Activated T-cell treated with anti-CD3 and anti-CD28 coated beads, Interleukin-2, amount 50 U/mL, for 4 hours (primary cell): Measurements from ENCODE around the gene TCF12. TPM values are rescaled to one million over a fixed set of nuclear protein-coding genes. Genes with fewer than 3 reads are reported as not detected.
"Not testable (repeated sequence)": the region's sequence is repeated elsewhere in the genome, so short reads cannot be mapped to it uniquely, and the experiment has no call there.

ENCODE experiments used
- ATAC-seq, 2 donors: fragments of 200-7000 bp; cut with Tn5 transposase; one replicate each; pipeline ENCODE4 v1.10.0; 2021
- DNase-seq: peaks from one replicate; pipeline ENCODE4 v3.0.0-alpha.2; 2020
- H3K27me3 Mint-ChIP-seq: one replicate; pipeline ENCODE4 v1.8.0; 2021; ENCODE audit warnings: low read depth, mixed read lengths
- H3K36me3 Mint-ChIP-seq: one replicate; pipeline ENCODE4 v1.8.0; 2022; ENCODE audit warnings: mixed read lengths; ENCODE audit not compliant: insufficient read depth
- H3K4me1 Mint-ChIP-seq: one replicate; pipeline ENCODE4 v1.8.0; 2021; ENCODE audit warnings: low read depth, mixed read lengths
- H3K4me3 Mint-ChIP-seq: one replicate; pipeline ENCODE4 v1.8.0; 2021; ENCODE audit warnings: mild to moderate bottlenecking, moderate library complexity, mixed read lengths
- H3K9me3 Mint-ChIP-seq: one replicate; pipeline ENCODE4 v1.8.0; 2021; ENCODE audit warnings: mixed read lengths
- total RNA-seq, 3 donors: library from RNA; stranded (reverse); gene quantifications; one replicate each; pipeline ENCODE4 v1.2.1, GENCODE V29; 2021

Gene TCF12
- total RNA-seq, 3 donors from 2014 or later = 49.3 to 71.3 (median 63.5) TPM

DNA sequence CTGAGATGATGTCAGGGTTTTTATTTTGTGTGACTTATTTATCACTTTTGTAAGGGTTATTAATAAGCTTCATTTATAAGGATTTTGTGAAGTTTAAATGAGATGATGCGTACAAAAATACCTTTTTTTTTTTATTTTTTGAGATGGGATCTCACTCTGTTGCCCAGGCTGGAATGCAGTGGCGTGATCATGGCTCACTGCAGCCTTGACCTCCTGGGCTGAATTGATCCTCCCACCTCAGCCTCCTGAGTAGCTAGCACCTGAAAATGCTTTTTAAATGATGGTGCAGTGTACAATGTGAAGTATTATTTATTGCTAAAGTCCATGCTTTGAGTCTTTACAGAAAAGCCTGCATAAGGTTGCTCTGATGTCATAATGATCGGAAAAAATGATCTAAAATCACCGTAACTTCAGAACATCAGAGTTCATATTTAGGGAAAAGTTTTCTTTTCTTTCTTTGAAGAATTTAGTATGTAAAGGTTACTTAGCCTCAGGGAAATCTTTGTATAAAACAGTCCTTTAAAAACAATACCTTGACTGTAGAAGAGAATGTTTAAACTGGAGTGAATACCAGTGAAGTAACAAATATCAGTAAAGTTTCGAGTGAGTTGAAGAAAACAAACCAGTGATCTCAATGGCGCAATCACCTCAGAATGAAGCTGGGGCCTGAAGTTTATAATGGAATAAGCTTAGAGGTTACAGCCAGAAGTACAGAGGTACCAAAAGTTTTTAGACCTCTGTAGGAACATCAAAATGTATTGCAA is 29.7 kb downstream of the TCF12 start:
- peaks cover 26% of the 10 kb centered on the region for H3K4me1 Mint-ChIP-seq
- peaks cover 25% of the 10 kb centered on the region for H3K36me3 Mint-ChIP-seq

GRCh38 chr15:56948764-56949101 is 30.3 kb downstream of the TCF12 start:
- no peak overlapping the region for H3K4me3 Mint-ChIP-seq

More for the DNA sequence above, 29.7 kb downstream of the TCF12 start:
- H3K9me3 Mint-ChIP-seq = peaks cover 13% of the 10 kb centered on the region
- ATAC-seq (no peak), DNase-seq (no peak)
- H3K4me3 Mint-ChIP-seq = no peak overlapping the region
- H3K27me3 Mint-ChIP-seq = no peaks in the 10 kb centered on the region

GRCh38 chr15:56950979-56951378 is 32.5 kb downstream of the TCF12 start:
- Mint-ChIP-seq H3K4me3 (no peak overlapping the region), H3K36me3 (peaks cover 26% of the 10 kb centered on the region), H3K27me3 (no peaks in the 10 kb centered on the region), H3K4me1 (peaks cover 28% of the 10 kb centered on the region), H3K9me3 (peaks cover 16% of the 10 kb centered on the region)
- no peak for ATAC-seq
- no peak for DNase-seq

More at GRCh38 chr15:56948764-56949101, 30.3 kb downstream of the TCF12 start:
- H3K36me3 Mint-ChIP-seq = peaks cover 26% of the 10 kb centered on the region
- peaks cover 14% of the 10 kb centered on the region for H3K9me3 Mint-ChIP-seq
- no peaks in the 10 kb centered on the region for H3K27me3 Mint-ChIP-seq
- H3K4me1 Mint-ChIP-seq = peaks cover 26% of the 10 kb centered on the region
- DNase-seq = no peak
- ATAC-seq = no peak

GRCh38 chr15:56953790-56954189 is 35.3 kb downstream of the TCF12 start:
- Mint-ChIP-seq H3K4me3 (no peak overlapping the region), H3K4me1 (peaks cover 27% of the 10 kb centered on the region), H3K27me3 (no peaks in the 10 kb centered on the region), H3K36me3 (peaks cover 27% of the 10 kb centered on the region), H3K9me3 (peaks cover 17% of the 10 kb centered on the region)
- no peak for ATAC-seq
- no peak for DNase-seq

DNA sequence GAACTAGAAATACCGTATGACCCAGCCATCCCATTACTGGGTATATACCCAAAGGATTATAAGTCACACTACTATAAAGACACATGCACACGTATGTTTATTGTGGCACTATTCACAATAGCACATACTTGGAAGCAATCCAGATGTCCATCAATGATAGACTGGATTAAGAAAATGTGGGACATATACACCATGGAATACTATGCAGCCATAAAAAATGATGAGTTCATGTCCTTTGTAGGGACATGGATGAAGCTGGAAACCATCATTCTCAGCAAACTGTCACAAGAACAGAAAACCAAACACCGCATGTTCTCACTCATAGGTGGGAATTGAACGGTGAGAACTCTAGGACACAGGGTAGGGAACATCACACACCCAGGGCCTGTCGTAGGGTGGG is 36.6 kb downstream of the TCF12 start:
- not testable (repeated sequence) for H3K4me3 Mint-ChIP-seq, ATAC-seq, H3K27me3 Mint-ChIP-seq, DNase-seq
- peaks cover 27% of the 10 kb centered on the region for H3K36me3 Mint-ChIP-seq
- peaks cover 30% of the 10 kb centered on the region for H3K4me1 Mint-ChIP-seq
- peaks cover 17% of the 10 kb centered on the region for H3K9me3 Mint-ChIP-seq

DNA sequence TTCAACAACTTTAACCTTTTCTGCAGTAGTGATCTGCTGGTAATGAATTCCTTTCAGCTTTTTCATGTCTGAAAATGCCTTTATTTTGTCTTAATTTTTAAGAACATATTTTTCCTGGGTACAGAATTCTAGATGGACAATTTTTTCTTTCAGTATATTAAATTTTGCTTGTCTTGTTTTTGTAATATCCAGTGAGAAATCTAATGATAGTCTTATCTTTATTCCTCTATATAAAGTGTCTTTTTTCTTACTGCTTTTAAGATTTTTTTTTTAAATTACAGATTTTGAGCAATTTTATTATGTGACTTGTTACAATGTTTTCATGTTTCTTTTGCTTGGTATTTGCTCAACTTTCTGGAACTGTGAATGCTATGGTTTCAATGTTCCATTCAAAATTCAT is 38.1 kb downstream of the TCF12 start:
- Mint-ChIP-seq H3K4me1 (peaks cover 29% of the 10 kb centered on the region), H3K9me3 (peaks cover 17% of the 10 kb centered on the region), H3K36me3 (peaks cover 23% of the 10 kb centered on the region), H3K27me3 (no peaks in the 10 kb centered on the region), H3K4me3 (no peak overlapping the region)
- ATAC-seq (no peak), DNase-seq (no peak)

DNA sequence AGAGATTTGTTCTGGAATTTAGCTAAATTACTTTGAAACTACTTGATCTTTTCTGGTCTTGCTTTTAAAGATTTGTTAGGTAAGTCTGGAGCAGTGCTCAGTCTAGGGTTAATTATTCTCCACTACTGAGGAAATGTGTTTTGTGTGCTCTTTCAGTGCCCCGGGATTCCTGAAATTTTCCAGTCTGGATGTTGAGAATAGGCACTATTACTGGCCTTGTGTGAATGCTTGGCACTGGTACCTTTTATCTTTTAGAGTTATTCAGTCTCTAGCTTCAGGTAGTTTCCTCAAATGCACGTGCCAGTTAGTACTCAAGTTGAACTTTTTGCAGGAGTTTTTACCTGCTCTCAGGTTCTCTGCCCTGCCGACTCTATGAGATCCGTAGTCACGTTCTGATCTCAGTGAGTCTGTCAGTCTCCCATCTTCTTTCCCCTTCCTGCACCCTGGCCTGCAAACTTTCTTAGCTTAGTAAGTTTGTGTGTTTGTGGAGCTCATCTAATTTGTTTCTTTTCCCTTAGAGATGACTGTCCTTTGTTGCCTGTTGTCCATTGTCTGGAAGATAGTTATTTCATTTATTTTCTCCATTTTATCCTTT is 39.5 kb downstream of the TCF12 start:
- DNase-seq (no peak), ATAC-seq (no peak)
- peaks cover 17% of the 10 kb centered on the region for H3K9me3 Mint-ChIP-seq
- H3K36me3 Mint-ChIP-seq = peaks cover 26% of the 10 kb centered on the region
- H3K4me3 Mint-ChIP-seq = no peak overlapping the region
- peaks cover 34% of the 10 kb centered on the region for H3K4me1 Mint-ChIP-seq
- H3K27me3 Mint-ChIP-seq = no peaks in the 10 kb centered on the region

DNA sequence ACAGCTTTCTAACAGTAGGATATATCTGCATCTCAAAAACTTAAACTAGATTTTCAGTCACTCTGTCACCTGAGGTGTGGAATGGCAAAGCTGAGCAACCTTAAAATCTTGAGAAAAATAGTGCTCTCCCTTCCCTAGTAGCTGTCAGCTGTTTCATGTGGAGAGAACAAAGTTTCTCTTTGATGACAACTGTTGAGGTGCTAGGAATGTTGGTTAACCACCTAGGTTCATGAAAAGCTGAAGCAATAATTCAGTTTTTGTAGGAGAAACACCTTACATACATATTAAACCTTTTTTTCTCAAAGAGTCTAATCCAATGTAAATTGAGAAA is 40.8 kb downstream of the TCF12 start:
- Mint-ChIP-seq H3K4me1 (peaks cover 48% of the 10 kb centered on the region), H3K27me3 (no peaks in the 10 kb centered on the region), H3K4me3 (no peak overlapping the region), H3K36me3 (peaks cover 23% of the 10 kb centered on the region), H3K9me3 (peaks cover 13% of the 10 kb centered on the region)
- no peak for DNase-seq
- ATAC-seq = no peak

- no peak for DNase-seq
- Mint-ChIP-seq H3K36me3 (peaks cover 18% of the 10 kb centered on the region), H3K27me3 (no peaks in the 10 kb centered on the region), H3K4me3 (no peak overlapping the region), H3K9me3 (peaks cover 13% of the 10 kb centered on the region), H3K4me1 (peaks cover 50% of the 10 kb centered on the region)
- no peak for ATAC-seq
These were observed 41.7 kb downstream of the TCF12 start for GRCh38 chr15:56960116-56960515.

DNA sequence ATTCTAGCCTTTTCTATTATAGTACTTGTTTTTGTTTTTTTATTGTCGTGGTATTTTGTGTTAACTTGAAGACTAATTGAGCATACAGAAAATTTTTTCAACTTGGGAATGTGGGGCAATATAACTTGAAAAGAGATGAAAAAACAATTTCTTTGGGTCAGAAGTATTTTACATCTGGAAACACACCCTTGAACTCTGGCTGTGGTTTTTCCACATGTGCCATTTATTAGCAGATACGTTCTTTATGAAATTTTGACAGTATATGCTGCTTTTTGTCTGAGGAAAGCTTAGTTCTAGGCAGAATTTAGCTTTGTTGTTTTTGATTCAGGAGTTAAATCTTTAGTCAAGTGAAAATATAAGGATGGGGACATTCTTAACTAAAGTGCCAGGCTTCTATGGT is 44.7 kb downstream of the TCF12 start:
- peaks cover 3% of the 10 kb centered on the region for H3K36me3 Mint-ChIP-seq
- no peaks in the 10 kb centered on the region for H3K27me3 Mint-ChIP-seq
- H3K4me1 Mint-ChIP-seq = peaks cover 49% of the 10 kb centered on the region
- H3K9me3 Mint-ChIP-seq = no peaks in the 10 kb centered on the region
- no peak for ATAC-seq
- no peak for DNase-seq
- H3K4me3 Mint-ChIP-seq = no peak overlapping the region

GRCh38 chr15:56963710-56964109 is 45.3 kb downstream of the TCF12 start:
- Mint-ChIP-seq H3K4me3 (peak overlapping the region; percentile 14), H3K4me1 (peaks cover 51% of the 10 kb centered on the region)
- DNase-seq = no peak

GRCh38 chr15:56964182-56964581 is 45.7 kb downstream of the TCF12 start:
- H3K9me3 Mint-ChIP-seq = no peaks in the 10 kb centered on the region
- H3K27me3 Mint-ChIP-seq = no peaks in the 10 kb centered on the region
- H3K36me3 Mint-ChIP-seq = peaks cover 5% of the 10 kb centered on the region
- peaks cover 51% of the 10 kb centered on the region for H3K4me1 Mint-ChIP-seq
- no peak overlapping the region for H3K4me3 Mint-ChIP-seq
- ATAC-seq (peak; percentile 54 to 82), DNase-seq (no peak)

More at GRCh38 chr15:56963710-56964109, 45.3 kb downstream of the TCF12 start:
- H3K36me3 Mint-ChIP-seq = peaks cover 3% of the 10 kb centered on the region
- H3K9me3 Mint-ChIP-seq = no peaks in the 10 kb centered on the region
- no peak for ATAC-seq
- no peaks in the 10 kb centered on the region for H3K27me3 Mint-ChIP-seq

GRCh38 chr15:56965231-56966013 is 47.0 kb downstream of the TCF12 start:
- Mint-ChIP-seq H3K4me3 (no peak overlapping the region), H3K4me1 (peaks cover 54% of the 10 kb centered on the region)
- ATAC-seq = no peak

GRCh38 chr15:56967336-56967735 is 48.9 kb downstream of the TCF12 start:
- Mint-ChIP-seq H3K36me3 (peaks cover 6% of the 10 kb centered on the region), H3K27me3 (no peaks in the 10 kb centered on the region), H3K4me3 (no peak overlapping the region), H3K9me3 (no peaks in the 10 kb centered on the region), H3K4me1 (peaks cover 56% of the 10 kb centered on the region)
- ATAC-seq = no peak
- no peak for DNase-seq

More at GRCh38 chr15:56965231-56966013, 47.0 kb downstream of the TCF12 start:
- no peaks in the 10 kb centered on the region for H3K9me3 Mint-ChIP-seq
- DNase-seq = no peak
- peaks cover 7% of the 10 kb centered on the region for H3K36me3 Mint-ChIP-seq
- no peaks in the 10 kb centered on the region for H3K27me3 Mint-ChIP-seq
